GDM1 (cell line): ENCODE data around the gene NAA80.

Experiments
- DNase-seq: peaks from one replicate; lab custom pipeline; 2025; lab: John Stamatoyannopoulos, UW

Gene NAA80

DNA sequence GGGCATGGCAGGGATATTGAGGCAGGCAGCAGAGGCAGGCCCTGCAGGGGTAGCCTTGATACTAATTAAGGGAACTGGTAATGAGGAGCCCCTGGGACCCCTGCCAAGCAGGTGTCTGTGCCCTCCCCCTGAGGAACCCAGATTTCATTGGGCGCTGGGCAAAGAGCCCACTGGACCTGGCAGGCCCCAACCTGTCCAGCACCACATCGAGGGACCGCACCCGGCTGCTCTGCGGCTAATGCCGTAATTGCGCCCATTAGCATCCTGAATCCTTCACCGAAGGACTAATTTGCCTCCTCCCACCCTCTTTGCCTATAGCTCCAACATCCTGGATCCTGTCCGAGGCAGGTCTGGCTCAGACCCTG, 44.0 kb downstream of the NAA80 start:
- DNase-seq, result no peak

- DNase-seq, result no peak
These were observed 44.5 kb downstream of the NAA80 start for GRCh38 chr3:50254577-50255250.

- DNase-seq, result no peak
These were observed 48.0 kb downstream of the NAA80 start for GRCh38 chr3:50251220-50251619.

DNA sequence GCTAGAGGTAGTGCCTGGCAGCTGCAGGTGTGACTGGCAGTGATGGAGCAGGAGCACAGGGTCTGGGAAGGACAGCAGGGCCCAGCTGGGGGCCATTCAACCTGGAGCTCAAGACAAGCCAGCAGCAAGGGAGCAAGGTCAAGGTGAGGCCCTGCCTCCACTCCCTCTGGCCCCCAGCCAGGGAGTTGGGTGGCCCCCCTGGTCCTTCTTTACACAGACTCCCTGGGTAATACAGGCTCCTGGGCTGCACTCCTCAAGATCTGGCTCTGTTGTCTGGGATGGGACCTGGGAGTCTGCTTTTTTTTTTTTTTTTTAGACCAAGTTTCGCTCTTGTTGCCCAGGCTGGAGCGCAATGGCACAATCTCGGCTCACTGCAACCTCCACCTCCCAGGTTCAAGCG, 48.7 kb downstream of the NAA80 start:
- DNase-seq, result no peak

DNA sequence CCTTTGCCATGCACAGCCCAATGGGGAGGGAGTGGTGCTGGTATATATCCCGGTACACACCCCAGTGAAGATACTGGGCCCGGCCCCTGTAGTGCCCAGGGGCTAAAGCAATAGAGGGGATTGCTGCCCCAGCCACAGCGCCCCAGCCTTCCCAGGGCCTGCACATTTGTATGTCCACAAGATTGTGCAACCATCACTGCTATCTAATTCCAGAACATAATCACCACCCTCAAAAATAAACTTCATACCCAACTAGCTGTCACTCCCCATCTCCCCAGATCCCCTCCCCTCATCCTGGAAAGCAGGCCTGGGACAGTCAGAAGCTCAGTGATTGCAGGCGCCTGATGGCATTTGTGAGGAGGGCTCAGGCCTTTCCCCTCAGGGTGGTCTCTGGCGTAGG, 49.7 kb downstream of the NAA80 start:
- no peak for DNase-seq

DNA sequence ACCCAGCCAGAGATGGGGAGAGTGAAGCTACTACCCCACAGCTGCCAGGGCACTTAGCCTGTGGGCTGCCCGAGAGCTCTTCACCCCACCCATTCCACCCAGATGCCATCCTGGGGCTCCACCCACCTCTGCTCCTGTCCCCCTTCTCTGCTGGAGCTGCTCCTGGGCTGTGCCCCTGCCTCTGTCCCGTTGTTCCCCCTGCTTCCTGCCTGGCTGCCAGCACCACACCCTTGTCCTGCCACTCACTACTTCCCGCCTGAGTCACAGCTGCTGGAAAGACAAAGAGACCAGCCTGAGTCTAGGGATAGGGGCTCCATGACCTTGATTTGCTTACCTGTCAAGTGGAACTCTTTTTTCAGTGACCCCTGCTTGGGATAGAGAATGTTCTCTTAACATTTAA, 50.8 kb downstream of the NAA80 start:
- DNase-seq, result no peak

DNA sequence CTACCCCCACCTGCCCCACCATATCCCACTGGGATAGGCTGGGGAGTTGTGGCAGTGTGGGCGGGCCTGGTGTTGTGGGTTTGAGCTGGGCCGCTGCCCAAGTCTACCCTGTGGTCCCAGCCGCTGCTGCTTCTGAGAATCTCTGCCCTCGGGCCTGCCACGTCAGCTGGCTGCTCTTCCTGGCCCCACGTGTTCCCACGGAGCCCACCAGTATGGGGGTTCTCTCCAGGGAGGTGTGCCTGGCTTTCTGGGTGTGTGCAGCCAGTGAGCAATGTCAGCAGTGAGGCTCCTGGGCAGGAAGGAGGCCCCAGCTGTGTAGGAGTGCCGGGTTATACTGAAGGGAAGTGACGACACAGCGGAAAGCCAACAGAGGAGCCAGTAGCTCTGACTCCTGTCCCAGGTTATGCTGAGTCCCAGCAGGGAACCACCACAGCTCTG, 52.7 kb downstream of the NAA80 start:
- DNase-seq, result peak; percentile 18
